Activated T-cell treated with anti-CD3 and anti-CD28 coated beads for 4 hours (primary cell): ENCODE results near the gene UMAD1.
"Not testable (repeated sequence)": the region's sequence is repeated elsewhere in the genome, so short reads cannot be mapped to it uniquely, and the experiment has no call there.

Experiments
- DNase-seq: peaks from one replicate; pipeline ENCODE4 v3.0.0-alpha.2; 2020

The UMAD1 gene

DNA sequence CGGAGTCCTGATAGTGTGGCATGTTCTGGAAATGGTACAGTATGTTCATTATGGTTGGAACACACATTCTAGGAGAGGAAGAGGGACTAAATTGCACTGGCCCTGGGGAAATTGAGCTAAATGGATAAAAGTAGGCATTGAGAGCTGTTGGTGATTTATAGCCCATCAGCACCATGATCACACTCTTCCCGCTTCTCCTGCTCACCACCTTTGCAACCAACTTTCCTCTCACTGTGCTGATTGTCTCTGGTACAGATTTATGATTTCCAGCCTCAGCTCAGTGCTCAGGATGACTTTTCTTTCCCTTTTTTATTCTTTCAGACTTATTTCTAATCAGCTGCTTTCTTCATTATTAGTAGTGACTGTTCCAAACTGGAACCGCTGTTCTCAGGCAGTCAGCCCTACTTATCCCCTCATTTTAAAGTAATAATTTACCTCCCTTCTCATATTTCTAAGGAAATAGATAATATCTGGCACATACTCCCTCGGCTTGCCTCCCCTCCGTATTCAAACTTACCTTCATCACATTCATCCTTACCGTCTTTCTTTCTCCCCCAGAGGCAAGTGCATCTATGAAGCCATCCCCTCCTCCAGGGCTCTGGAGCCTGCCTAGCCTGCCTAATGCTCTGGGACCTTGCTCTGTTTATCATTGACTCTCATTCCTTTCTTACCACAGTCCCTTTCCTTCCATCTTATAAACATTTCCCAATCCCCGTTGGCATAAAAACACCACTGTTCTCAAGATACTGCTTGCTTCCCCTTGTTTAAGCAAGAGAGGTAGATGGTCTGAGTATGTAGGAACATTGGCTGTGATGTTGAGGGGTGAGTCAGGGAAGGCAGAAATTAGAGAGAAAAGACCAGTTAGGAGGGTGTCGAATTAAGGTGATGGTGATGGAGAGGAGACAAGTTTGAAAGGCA, 129.4 kb downstream of the UMAD1 start:
- no peak for DNase-seq

DNA sequence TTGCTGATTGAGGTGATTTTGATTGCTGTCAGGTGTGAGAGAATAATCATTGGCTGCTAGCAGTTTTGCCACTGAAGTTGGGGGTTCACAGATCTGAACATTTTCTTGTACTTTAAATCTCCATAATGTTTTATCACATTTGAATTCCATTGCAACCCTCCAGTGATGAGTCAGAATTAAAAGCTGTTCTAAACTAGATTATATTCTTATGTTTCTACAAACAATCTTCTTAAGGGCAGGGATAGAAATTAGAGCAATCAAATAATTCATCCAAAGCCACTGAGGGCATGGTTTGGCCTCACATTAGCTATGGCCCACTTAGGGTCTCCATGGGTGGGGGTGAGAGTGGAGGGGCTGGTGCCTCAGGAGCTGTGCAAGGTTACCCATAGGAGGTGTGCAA, 130.9 kb downstream of the UMAD1 start:
- no peak for DNase-seq

DNA sequence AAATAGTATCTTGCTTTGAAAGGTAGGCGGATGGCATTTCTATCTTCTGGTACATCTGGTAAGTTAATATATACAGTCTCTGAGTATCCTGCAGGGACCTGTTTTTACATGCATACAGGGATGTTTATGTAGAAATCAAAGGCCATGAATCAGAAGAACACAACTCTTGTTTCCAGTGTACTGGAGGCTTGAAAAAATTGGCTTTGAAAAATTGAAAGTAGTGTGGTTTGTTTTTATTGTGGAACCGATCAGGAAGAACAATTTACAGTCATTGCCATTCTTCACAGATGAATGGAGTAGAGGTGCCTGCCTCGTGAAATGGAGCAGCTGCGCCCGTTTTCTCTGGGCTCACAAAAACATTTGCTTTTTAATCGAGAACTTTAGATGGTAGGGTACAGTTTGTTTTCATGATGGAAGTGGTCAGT, 131.9 kb downstream of the UMAD1 start:
- no peak for DNase-seq

DNA sequence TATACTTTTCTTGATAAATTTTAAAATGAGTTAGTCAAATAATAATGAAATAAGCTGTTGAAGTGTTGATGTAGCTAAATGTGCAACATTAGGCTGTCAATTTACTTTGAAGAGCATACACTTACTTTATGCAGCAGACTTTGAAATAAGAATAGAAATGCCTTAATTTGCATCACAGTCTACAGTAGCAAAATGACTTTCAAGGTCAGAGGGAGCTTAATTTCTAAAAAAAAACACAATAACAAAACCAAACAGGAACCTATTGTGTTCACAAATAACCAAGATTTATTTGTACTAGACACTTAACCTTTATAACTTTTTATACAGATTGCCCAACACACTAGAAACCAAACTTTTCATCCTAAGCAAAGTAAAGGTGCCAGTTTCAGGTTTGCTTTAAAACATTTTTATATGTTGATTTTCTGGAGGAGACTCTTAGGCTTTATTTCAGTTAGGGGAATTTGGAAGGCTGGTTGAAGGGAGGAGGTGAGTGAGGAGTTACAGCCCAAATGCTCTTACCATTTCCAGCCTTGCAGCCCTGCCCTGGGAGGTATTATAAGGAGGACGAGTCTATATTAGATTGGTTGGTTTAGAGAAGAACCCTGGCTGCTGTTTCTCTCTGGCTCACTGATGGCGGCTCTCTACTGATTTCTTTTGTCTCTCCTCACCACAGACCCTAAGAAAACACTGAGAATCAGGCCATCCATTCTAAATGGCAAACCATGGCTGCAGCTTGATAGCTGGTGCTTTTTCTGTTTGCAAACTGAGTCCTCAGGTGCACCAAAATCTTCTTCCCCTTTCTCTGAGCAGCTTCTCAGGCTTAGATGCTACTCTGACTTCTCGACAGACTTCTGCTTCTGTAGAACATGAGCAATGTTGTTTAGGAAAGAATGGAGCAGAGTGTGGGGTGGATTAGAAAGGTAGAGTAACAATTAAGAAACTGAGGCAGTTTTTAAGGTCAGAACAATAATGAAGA, 133.1 kb downstream of the UMAD1 start:
- DNase-seq, result no peak

DNA sequence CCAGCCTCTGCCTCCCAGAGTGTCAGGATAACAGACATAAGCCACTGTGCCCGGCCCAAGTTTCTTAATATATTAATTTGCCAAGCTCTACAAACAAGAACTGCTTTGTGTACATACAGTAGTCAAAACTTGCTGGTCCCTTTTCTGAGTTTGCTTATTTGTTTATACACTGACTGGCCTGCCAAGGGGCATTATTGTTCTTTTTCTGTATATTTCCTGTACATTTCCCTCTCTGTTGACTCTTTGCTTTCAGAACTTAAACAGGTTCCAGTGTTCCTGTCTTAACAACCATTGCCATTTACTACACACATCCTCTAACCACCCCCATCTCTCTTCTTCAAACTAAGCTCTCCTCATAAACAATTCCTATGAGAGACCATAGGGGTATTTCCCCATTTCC, 139.3 kb downstream of the UMAD1 start:
- DNase-seq, result no peak

DNA sequence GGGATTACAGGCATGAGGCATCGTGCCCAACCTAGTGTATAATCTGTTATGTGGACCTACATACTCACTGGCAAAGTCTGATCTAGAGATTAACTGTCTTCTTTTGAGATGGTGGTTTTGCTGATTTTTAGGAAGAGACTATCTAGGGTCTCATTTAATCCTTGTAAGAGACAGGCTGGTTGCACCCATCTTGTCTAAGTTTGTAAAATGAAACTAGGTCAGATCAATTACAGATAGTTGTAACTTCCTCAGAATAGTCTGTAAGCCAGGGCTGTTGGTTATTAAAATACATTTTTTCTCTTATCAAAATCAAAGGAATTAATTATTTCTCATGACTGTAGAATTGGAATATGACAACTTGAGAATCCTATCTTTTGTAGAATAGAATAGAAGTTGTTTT, 142.4 kb downstream of the UMAD1 start:
- DNase-seq, result no peak

DNA sequence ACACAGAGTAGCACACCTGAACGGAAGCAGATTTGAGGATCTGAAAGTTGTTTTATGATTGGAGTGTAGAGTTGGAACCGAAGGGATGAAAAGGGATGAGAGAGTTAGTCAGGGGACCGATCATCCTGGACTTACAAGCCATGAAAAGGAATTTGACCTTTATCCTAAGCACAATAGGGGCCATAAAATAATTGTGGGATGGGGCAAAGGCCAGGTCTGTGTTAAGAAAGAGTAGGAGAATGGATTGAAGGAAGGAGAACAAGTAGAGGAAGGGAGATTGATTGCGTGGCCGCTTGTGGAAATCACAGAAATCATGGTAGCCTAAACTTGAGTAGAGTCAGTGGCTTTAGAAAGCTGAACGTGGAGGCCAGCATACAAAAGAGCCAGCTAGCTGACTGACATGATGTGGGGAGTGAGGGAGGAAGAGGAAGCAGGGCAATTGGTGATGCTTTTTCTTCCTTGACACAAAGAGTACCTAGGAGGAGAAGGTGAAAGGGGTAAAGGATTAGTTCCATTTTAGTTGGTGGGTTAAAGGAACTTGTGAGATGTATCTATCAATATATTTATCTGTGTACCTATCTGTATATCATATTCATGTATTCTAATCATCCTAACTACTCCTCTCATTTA, 144.9 kb downstream of the UMAD1 start:
- DNase-seq, result no peak

DNA sequence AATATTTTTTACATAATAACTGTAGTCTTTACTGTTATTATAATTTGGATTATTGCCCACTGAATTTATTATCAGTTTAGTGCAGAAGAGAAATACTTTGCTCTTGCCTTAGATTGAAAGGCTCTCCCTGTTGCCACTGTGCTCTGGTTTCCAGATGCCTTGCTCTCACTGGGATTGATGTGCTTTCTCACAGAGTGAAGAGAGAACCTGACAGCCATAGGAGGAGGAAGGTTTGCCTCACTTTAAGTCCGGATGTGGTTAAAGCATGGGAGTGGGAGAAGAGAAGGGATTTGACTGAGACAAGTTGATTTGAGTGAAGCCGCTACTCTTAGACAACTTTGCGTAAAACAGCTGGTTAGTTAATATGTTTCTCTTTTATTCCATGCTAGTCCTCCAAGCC, 146.0 kb downstream of the UMAD1 start:
- DNase-seq, result no peak

DNA sequence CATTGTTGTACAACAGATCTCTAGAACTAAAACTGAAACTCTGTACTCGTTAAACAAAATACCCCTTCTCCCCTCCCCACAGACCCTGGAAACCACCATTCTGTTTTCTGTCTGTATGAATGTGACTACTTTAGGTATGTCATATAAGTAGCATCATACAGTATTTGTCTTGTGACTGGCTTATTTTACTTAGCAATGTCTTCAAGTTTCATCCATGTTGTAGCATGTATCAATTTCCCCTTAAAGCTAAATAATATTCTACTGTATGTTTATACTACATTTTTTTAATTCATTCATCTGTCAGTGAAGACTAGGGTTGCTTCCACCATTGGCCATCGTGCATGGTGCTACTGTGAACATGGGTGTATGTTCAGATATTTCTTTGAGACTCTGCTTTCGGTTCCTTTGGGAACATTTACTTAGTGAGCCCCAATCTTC, 149.0 kb downstream of the UMAD1 start:
- no peak for DNase-seq

DNA sequence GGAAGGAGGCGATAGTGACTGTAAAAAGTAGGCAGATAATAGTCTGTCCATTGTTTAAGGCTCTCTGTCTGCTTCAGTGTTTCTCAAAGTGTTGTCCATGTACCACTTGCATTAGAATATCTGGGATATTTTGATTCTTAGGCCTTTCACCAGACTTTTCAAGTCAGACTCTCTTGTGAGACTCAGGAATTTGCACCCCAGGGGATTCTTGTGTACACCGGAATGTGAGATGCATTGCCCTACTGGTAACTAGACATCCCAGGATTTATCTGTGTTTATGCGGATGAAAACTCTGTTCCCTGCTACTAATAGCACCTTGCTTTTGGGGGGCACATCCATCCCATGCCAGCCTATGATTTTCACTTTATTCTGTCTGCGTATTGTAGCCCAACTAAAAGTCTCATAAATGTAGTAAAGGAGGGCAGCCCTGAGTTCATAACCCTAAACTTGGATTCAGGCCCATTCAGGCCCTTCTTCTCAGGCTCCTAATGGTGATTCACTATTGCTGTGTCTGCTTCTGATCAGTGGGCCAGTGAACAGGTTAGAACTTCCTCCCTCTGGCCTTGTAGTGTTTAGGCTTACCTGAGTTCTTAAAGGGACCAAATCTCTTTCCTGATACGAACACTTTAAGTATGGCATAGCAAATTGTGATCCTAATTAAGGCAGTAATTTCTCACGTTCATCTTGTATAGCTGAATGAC, 149.6 kb downstream of the UMAD1 start:
- DNase-seq, result no peak

DNA sequence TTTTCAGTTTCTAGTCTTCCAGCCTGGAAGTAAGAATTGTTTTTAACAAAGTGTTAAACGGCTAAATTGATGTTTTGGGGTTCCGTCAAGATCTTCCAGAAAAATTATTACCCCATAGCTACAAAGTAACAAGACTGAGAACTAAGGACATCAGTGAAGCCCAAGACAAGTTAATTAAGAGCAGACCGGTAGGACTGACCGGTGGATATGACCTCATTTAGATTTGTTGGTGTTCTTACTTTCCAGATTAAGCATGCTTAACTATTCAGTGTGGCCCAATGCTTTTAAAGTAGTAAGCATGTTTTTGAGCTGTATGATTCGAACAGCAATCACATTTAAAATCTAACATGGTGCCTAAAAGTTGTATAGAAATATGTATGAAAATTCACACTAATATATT, 151.0 kb downstream of the UMAD1 start:
- DNase-seq, result no peak

DNA sequence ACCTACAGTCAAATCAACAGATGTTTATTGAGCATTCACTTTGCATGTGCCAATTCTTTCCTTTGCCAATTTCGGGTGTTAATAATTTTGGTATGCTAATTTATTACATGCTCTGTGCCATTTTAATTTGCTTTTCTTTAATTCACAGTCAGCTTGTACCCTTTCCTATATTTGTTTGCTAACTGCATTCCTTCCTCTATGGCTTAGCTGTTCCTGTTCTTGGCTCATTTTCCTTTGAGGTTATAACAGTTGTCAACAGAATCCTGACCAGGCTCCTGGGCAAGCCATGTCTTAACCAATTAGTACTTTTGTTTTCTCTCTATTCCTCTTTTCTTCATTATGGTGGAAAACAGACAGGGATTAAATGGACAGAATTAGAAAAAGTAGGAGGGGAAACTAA, 151.5 kb downstream of the UMAD1 start:
- no peak for DNase-seq

DNA sequence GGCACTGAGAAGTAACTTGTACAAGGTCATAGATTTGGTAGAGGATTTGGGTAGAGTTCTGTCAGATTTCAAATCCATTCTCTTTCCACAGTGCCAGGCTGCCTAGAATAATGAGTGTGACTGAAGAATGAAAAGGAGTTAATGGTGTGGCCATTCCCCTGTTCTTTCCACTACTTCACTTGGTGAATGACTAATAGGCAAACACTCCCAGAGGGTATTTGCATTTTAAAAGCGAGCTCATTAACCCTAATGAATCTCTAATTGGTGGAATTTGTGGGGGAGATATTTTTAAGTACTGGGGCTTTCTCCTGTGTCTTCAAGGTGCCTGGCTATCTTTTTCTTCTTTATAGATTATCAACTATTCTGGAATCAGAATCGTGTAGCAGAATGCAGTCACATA, 152.7 kb downstream of the UMAD1 start:
- no peak for DNase-seq

DNA sequence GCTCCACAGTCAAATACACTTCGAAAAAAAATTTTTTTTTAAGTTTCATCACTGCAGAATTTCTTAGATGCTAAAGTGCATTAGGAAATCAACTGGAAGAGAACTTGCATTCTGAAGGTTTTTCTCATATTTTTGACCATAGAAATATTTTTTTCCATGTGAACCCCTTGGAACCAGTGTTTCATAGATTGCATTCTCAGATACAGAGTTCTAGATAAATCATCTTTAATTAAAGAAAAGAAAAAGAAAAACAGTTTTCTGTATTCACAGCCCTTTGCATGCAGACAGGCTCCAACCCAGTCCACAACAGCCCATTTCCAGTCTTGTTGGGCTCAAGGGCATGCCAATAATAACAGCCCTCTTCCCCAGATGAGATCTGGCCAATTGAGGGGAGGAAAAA, 153.4 kb downstream of the UMAD1 start:
- DNase-seq, result no peak

DNA sequence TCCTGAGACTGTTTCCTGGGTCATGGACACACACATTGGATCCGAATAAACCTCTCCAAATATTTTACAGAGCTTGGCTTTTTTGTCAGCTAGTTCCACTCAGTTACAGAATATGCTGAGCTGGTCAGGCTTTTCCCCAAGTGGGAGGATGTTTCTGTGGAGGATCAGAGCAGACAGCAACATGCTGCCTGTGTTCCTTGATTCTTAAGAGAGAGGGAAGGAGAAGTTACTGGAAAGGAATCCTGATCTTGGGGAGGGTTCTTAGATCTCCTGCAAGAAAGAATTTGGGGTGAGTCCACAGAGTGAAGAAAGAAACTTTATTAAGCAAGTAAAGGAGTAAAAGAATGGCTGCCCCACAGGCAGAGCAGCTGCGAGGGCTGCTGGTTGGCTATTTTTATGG, 154.7 kb downstream of the UMAD1 start:
- DNase-seq, result no peak

DNA sequence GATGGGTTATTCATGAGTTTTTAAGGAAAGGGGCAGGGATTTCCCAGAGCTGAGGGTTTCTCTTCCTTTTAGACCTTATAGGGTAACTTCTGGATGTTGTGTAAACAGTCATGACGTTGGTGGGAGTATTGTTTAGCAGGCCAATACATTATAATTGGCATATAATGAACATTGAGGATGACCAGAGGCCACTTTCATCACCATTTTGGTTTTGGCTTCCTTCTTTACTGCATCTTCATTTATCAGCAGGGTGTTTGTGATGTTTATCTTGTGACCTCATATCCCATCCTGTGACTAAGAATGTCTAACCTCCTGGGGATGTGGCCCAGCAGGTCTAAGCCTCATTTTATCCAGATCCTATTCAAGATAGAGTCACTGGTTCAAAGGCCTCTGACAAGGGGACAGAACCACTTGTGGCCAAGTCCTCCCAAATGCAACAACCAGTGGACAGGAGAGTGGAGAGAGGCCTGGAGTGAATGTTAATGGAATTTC, 155.1 kb downstream of the UMAD1 start:
- DNase-seq, result no peak

DNA sequence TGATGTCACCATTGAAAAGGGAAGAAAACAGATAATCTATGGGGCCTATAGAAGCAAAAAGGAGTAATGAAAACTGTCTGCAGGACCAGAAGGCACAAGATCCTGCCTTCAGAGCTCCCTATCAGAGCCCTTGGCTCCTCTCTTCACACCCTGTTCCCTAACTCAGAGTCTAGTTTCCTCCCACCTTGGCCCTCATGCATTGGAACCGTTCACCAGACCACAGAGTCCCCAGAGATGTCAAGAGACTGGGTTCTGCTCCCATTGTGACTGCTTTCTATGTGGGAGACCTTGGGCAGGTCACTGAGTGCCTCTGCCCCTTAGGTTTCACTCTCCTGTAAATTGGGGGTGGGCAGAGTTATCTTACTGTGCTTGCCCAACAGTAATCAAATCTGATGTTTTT, 158.0 kb downstream of the UMAD1 start:
- no peak for DNase-seq

DNA sequence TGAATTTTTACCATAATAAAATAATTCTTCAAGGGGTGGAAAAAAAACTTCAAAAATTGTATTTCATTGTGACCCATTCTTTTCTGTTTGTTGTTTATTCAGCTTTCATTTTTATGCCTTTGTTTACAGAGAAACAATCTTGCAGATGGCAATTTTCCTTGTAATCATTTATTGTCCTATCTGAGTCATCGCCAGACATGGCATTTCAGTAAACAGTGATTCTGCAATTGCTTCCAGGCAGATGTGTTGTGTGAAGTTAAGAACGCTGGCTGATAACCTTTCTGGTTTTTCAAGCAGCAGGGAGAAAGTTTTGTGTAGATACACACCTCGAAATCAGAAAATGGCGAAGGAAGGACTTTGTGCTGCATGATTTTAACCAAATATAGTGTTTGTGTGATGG, 158.6 kb downstream of the UMAD1 start:
- DNase-seq, result no peak

DNA sequence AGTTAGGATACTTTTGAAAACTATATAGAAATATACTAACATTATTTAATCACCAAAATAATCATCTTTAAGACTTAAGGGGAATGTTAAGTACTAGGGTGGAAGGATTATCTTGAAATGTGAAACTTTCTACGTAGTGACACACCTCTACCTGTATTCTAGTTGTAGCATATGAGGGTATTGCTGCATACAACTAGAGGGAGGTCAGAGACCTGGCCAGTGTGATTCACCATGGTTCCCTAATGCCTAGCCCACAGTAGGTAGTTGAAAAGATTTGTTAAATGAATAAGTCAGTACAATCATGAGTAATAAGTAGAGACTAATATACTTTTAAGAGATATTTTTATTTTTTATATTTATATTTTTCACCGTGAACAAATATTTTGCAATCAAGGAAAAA, 162.0 kb downstream of the UMAD1 start:
- DNase-seq, result no peak

DNA sequence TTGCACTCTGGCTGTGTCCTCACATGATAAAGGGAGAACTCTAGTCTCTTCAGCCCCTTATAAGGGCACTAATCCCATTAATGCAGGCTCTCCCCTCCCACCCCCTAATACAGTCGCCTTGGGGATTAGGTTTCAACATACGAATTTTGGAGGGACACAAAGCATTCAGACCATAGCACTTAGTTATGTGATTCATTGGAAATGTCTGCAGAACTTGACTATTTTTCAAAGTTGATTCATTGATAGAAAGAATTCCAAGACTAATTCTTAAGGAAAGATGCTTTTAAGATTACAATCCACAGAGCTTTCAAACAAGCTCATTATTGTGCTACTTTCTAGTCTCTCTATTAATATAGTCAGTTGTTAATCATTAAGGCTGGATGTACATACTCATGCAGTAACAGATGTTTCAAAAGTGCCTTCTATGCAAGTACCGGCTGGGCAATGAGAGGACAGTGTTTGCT, 163.2 kb downstream of the UMAD1 start:
- no peak for DNase-seq

DNA sequence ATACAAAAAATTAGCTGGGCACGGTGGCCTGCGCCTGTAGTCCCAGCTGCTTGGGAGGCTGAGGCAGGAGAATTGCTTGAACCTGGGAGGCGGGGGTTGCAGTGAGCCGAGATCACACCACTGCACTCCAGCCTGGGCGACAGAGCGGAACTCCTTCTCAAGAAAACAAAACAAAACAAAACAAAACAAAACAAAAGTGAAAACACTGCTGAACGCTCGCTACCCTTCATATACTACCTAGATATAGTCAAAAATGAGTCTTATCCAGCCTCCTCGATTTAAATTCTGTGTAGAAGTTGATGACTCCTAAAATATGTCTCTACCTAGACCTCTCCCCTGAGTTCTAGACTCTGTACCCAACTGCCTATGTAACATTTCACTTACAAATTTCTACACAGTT, 164.3 kb downstream of the UMAD1 start:
- DNase-seq, result not testable (repeated sequence)

DNA sequence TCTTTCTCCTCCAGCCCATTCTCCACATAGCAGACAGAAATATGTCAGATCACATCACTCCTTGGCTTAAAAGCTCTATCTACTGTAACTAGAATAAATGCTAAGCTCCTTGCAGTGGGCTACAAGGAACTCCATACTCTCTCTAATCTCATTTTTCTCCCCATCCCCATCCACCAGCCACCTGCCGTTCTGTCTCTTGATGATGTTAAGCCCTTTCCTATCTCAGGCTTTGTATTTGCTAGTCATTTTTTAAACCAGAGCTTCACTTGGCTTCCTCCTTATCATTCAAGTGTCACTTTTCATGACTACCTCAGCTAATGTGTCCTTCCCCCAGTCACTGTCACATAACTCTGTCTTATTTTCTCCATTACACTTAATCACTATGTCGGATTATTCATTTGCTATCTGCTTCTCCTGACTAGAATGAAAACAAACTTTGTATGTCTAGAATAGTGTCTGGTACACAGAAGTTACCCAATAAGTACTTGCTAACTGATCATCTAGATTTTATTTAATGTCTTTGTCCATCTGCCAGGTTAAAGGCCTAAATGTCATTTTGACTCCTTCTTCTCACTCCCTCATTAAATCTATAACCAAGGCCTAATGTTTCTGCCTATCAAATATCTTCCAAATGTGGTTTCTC, 165.1 kb downstream of the UMAD1 start:
- DNase-seq, result no peak
